Measurements from ENCODE around the gene C10orf143. TPM values are rescaled to one million over a fixed set of nuclear protein-coding genes. Genes with fewer than 3 reads are reported as not detected.

C10orf143 gene
- total RNA-seq, 1 experiment from 2014 or later = 1.6 TPM

- CTCF ChIA-PET = interaction anchor here (0.7 kb wide), 1 partner anchor 44 kb away, joined by 4 read pairs; no protein-coding TSS in a partner anchor
- Mint-ChIP-seq H3K27me3 (ENCODE audit: low read depth) (no peaks in the 10 kb centered on the region), H3K4me3 (no peak overlapping the region), H3K4me1 (no peaks in the 10 kb centered on the region), H3K9me3 (no peaks in the 10 kb centered on the region), H3K27ac (no peak overlapping the region), H3K36me3 (no peaks in the 10 kb centered on the region)
- ATAC-seq = no peak
- POLR2A ChIA-PET = no interaction called here
- no peak for DNase-seq (ENCODE audit: low spot score)
- no peak for TF ChIP-seq EMX1 (CRISPR knock-in tag; IDR thresholded peaks at IDR 0.05)
- TF ChIP-seq, protein P1, sequence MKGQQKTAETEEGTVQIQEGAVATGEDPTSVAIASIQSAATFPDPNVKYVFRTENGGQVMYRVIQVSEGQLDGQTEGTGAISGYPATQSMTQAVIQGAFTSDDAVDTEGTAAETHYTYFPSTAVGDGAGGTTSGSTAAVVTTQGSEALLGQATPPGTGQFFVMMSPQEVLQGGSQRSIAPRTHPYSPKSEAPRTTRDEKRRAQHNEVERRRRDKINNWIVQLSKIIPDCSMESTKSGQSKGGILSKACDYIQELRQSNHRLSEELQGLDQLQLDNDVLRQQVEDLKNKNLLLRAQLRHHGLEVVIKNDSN (CRISPR knock-in tag; IDR thresholded peaks at IDR 0.05) = no peak
- TF ChIP-seq SP1 (CRISPR knock-in tag; conservative IDR thresholded peaks at IDR 0.05) = no peak
- no peak for TF ChIP-seq GTF2I (CRISPR knock-in tag; conservative IDR thresholded peaks at IDR 0.05)
- TF ChIP-seq NR2C2 (CRISPR knock-in tag; IDR thresholded peaks at IDR 0.05) = no peak
- TF ChIP-seq HMGA2 (CRISPR knock-in tag; IDR thresholded peaks at IDR 0.05) = no peak
- TF ChIP-seq GRHL2 (CRISPR knock-in tag; IDR thresholded peaks at IDR 0.05; ENCODE audit: insufficient replicate concordance, severe bottlenecking) = no peak
- TF ChIP-seq ZNF416 (CRISPR knock-in tag; IDR thresholded peaks at IDR 0.05) = no peak
These were observed 45.4 kb downstream of the C10orf143 start for GRCh38 chr10:130065251-130065650.

DNA sequence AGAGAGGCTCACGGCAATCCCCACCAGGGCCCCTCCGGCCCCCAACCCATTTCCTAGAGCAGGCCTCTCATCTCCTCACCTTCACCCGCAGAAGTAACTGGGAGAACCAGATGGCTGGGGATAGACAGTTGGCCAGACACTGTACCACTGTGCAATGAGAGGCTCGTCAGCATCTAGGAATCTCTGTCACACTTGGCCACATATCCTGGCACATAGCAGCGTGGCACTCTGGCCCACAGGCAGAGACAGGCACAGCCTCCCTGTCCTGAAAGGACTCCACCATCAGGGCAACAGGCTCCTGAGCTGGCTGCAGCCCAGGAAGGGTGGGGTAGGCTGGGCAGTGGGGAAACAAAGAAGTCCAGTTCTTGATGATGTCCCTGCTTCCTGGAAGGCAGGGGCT is 45.8 kb downstream of the C10orf143 start:
- ChIA-PET CTCF (no interaction called here), POLR2A (no interaction called here)
- Mint-ChIP-seq H3K36me3 (no peaks in the 10 kb centered on the region), H3K4me3 (no peak overlapping the region), H3K9me3 (no peaks in the 10 kb centered on the region), H3K4me1 (no peaks in the 10 kb centered on the region), H3K27ac (no peak overlapping the region), H3K27me3 (ENCODE audit: low read depth) (no peaks in the 10 kb centered on the region)
- DNase-seq (ENCODE audit: low spot score) (no peak), ATAC-seq (no peak)
- TF ChIP-seq KAT7 (CRISPR knock-in tag; IDR thresholded peaks at IDR 0.05; ENCODE audit: borderline replicate concordance) (no peak), JAZF1 (CRISPR knock-in tag; IDR thresholded peaks at IDR 0.05) (no peak), ESRRA (CRISPR knock-in tag; IDR thresholded peaks at IDR 0.05; ENCODE audit: borderline replicate concordance) (no peak), ERG (CRISPR knock-in tag; IDR thresholded peaks at IDR 0.05) (no peak), NFE2L1 (CRISPR knock-in tag; IDR thresholded peaks at IDR 0.05) (no peak), HMGA2 (CRISPR knock-in tag; IDR thresholded peaks at IDR 0.05) (no peak)
- TF ChIP-seq, protein P2, sequence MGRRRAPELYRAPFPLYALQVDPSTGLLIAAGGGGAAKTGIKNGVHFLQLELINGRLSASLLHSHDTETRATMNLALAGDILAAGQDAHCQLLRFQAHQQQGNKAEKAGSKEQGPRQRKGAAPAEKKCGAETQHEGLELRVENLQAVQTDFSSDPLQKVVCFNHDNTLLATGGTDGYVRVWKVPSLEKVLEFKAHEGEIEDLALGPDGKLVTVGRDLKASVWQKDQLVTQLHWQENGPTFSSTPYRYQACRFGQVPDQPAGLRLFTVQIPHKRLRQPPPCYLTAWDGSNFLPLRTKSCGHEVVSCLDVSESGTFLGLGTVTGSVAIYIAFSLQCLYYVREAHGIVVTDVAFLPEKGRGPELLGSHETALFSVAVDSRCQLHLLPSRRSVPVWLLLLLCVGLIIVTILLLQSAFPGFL (CRISPR knock-in tag; IDR thresholded peaks at IDR 0.05; ENCODE audit: borderline replicate concordance) = no peak
- TF ChIP-seq, protein P3, sequence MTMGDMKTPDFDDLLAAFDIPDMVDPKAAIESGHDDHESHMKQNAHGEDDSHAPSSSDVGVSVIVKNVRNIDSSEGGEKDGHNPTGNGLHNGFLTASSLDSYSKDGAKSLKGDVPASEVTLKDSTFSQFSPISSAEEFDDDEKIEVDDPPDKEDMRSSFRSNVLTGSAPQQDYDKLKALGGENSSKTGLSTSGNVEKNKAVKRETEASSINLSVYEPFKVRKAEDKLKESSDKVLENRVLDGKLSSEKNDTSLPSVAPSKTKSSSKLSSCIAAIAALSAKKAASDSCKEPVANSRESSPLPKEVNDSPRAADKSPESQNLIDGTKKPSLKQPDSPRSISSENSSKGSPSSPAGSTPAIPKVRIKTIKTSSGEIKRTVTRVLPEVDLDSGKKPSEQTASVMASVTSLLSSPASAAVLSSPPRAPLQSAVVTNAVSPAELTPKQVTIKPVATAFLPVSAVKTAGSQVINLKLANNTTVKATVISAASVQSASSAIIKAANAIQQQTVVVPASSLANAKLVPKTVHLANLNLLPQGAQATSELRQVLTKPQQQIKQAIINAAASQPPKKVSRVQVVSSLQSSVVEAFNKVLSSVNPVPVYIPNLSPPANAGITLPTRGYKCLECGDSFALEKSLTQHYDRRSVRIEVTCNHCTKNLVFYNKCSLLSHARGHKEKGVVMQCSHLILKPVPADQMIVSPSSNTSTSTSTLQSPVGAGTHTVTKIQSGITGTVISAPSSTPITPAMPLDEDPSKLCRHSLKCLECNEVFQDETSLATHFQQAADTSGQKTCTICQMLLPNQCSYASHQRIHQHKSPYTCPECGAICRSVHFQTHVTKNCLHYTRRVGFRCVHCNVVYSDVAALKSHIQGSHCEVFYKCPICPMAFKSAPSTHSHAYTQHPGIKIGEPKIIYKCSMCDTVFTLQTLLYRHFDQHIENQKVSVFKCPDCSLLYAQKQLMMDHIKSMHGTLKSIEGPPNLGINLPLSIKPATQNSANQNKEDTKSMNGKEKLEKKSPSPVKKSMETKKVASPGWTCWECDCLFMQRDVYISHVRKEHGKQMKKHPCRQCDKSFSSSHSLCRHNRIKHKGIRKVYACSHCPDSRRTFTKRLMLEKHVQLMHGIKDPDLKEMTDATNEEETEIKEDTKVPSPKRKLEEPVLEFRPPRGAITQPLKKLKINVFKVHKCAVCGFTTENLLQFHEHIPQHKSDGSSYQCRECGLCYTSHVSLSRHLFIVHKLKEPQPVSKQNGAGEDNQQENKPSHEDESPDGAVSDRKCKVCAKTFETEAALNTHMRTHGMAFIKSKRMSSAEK (CRISPR knock-in tag; IDR thresholded peaks at IDR 0.05; ENCODE audit: borderline replicate concordance) = no peak
- TF ChIP-seq, protein P4, sequence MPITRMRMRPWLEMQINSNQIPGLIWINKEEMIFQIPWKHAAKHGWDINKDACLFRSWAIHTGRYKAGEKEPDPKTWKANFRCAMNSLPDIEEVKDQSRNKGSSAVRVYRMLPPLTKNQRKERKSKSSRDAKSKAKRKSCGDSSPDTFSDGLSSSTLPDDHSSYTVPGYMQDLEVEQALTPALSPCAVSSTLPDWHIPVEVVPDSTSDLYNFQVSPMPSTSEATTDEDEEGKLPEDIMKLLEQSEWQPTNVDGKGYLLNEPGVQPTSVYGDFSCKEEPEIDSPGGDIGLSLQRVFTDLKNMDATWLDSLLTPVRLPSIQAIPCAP (CRISPR knock-in tag; IDR thresholded peaks at IDR 0.05) = no peak

Measured in WTC11 (cell line).